Activated CD8-positive, alpha-beta T cell treated with anti-CD3 and anti-CD28 coated beads, Interleukin-2, amount 10 ng/mL, durations not matched to agents 7 days and 5 days (primary cell): ENCODE results near the gene PPP2R5C. TPM values are rescaled to one million over a fixed set of nuclear protein-coding genes. Genes with fewer than 3 reads are reported as not detected.
"Not testable (repeated sequence)": the region's sequence is repeated elsewhere in the genome, so short reads cannot be mapped to it uniquely, and the experiment has no call there.

Experiments
- ATAC-seq: fragments of 150-1000 bp; cut with Tn5 transposase; one replicate; pipeline ENCODE4 v1.10.0; 2021; ENCODE audit warnings: moderate library complexity
- CTCF ChIA-PET: fragments of 350-600 bp; sonication (Branson Sonifier 250); formaldehyde crosslinking; loops from one replicate; lab custom pipeline; 2021; ENCODE audit warnings: antibody characterized with exemption; lab: Charles Lee
- POLR2A ChIA-PET: fragments of 350-600 bp; sonication (Branson Sonifier 250); formaldehyde crosslinking; loops from one replicate; lab custom pipeline; 2021; ENCODE audit warnings: antibody characterized with exemption; lab: Charles Lee
- DNase-seq: peaks from one replicate; pipeline ENCODE4 v3.0.0-alpha.2; 2020
- H3K27ac Mint-ChIP-seq: one replicate; pipeline ENCODE4 v1.8.0; 2021; ENCODE audit warnings: mild to moderate bottlenecking, mixed read lengths
- H3K27me3 Mint-ChIP-seq: one replicate; pipeline ENCODE4 v1.8.0; 2021; ENCODE audit warnings: low read depth, mixed read lengths
- H3K36me3 Mint-ChIP-seq: one replicate; pipeline ENCODE4 v1.8.0; 2021; ENCODE audit warnings: low read depth, mixed read lengths
- H3K4me1 Mint-ChIP-seq: one replicate; pipeline ENCODE4 v1.8.0; 2021; ENCODE audit warnings: low read depth, mixed read lengths
- H3K4me3 Mint-ChIP-seq: one replicate; pipeline ENCODE4 v1.8.0; 2021; ENCODE audit warnings: mild to moderate bottlenecking, mixed read lengths
- H3K9me3 Mint-ChIP-seq: one replicate; pipeline ENCODE4 v1.8.0; 2022; ENCODE audit warnings: mixed read lengths; ENCODE audit not compliant: insufficient read depth
- total RNA-seq, 2 experiments: library from RNA; stranded (reverse); gene quantifications; one replicate each; pipeline ENCODE4 v1.2.3, GENCODE V29; 2021

PPP2R5C gene
- total RNA-seq, 2 experiments from 2014 or later, result 218 to 223 TPM

DNA sequence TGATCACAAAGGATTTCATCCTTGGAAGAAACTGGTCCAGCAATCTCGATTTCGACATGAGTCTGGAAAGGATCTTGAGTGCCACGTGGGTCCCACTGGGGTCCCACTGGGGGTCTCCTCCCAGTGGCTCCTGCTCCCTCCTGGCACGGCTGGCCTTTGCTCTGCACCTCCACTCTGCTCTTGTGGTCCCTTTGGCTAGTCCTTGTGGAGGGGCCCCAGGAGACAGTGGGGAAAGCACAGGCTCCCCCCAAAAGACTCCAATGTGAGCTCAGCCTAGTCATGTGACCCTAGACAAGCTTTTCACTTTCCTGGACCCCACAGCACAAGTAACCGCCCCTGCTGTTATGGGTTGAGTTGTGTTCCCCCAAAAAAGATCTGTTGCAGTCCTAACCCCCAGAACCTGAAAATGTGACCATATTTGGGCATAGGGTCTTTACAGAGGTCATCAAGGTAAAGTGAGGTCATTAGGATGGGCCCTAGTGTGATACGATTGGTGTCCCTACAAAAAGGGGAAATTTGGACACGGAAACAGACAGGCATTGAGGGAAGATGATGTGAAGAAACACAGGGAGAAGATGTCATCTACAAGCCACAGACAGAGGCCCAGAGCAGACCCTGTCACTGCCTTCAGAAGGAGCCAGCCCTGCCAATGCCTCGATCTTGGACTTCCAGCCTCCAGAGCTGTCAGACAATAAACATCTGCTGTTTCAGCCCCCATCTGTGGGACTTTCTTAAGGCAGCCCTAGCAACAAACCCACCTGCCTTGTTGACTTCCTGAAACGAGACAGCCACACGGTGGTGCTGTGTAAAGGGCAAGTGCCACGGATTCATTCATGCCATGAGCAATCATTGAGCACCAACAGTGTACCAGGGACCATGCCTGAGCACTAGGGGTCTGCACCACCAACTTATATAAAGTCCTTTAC lies 23.8 kb upstream of the PPP2R5C start:
- CTCF ChIA-PET, result interaction anchor here (0.9 to 3.5 kb wide), 7 partner anchors 12 to 44 kb away, joined by 3 to 12 read pairs (median 4); no protein-coding TSS in a partner anchor
- ATAC-seq, result peak; percentile 27

DNA sequence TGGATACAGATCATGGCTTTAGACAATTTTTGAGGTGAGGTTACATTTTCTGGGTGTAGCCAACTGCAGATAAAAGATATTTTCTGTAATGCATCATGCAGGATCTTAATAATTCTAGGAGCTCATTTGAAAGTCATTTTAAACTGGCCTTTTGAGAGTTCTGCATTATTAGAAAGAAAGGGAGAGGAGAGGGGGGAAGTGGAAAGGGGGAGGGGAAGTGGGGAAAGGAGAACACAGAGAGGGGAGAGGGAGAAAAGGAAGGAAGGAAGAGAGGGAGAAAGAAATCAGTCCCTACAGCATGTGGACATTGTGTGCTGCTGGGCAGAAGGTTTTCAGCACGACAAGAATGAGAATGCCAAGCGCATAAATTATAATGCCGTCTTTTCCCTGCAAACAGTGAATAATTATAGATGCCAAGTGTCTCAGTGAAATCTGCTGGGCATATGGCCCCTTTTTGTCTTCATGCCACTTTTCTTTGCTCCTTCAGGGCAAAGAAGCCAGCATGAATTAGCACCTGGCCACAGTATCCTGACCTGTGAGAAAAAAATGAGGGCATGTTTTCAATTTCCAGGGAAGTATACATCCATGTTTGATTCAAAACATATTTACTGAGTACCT lies 22.7 kb upstream of the PPP2R5C start:
- Mint-ChIP-seq H3K4me3 (no peak overlapping the region), H3K4me1 (no peaks in the 10 kb centered on the region), H3K36me3 (no peaks in the 10 kb centered on the region), H3K27me3 (peaks cover 1% of the 10 kb centered on the region), H3K27ac (no peak overlapping the region), H3K9me3 (peaks cover 10% of the 10 kb centered on the region)
- POLR2A ChIA-PET, result no interaction called here
- ATAC-seq (no peak), DNase-seq (no peak)
- CTCF ChIA-PET, result interaction anchor here (1.0 to 1.4 kb wide), 2 partner anchors 12 to 16 kb away, joined by 4 read pairs; no protein-coding TSS in a partner anchor

More for the DNA sequence above, 23.8 kb upstream of the PPP2R5C start:
- H3K4me1 Mint-ChIP-seq, result peaks cover 5% of the 10 kb centered on the region
- H3K27me3 Mint-ChIP-seq, result no peaks in the 10 kb centered on the region
- POLR2A ChIA-PET, result no interaction called here
- H3K27ac Mint-ChIP-seq, result no peak overlapping the region
- peak; percentile 42 for DNase-seq
- no peak overlapping the region for H3K4me3 Mint-ChIP-seq
- H3K36me3 Mint-ChIP-seq, result no peaks in the 10 kb centered on the region
- H3K9me3 Mint-ChIP-seq, result peaks cover 10% of the 10 kb centered on the region

DNA sequence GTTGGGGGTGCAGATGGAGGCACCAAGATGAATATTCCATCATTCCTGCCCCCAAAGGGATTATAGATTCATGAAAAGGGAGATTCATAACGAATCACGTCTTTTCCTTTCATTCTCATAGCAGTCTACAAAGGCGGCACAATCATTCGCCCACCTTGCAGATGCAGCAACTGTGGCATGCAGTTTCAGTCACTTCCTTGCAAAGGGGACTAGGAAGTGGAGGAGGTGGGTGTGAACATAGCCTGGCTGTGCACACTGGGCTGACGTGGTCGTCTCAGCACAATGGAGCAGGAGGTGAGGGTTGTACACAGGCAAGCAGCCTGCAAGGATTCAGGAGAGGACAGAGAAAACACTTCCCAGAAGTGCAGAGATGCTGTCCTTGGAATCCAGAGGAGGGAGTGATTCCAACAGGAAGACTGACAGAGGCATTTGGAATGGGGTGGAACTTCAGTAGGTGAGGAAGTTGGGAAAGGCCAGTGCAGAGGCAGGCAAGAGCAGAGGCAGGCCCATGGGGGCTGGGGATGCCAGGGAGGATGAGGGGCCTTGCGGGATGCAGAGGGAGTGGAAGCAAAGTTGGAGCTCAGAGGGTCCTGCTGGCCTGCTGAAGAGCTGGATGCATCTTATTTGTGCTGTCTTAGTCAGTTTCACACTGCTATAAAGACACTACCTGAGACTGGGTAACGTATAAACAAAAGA lies 21.9 kb upstream of the PPP2R5C start:
- Mint-ChIP-seq H3K4me1 (no peaks in the 10 kb centered on the region), H3K36me3 (no peaks in the 10 kb centered on the region), H3K27ac (no peak overlapping the region), H3K4me3 (no peak overlapping the region), H3K27me3 (peaks cover 2% of the 10 kb centered on the region), H3K9me3 (peaks cover 10% of the 10 kb centered on the region)
- ChIA-PET CTCF (no interaction called here), POLR2A (no interaction called here)
- DNase-seq, result no peak
- ATAC-seq, result no peak

DNA sequence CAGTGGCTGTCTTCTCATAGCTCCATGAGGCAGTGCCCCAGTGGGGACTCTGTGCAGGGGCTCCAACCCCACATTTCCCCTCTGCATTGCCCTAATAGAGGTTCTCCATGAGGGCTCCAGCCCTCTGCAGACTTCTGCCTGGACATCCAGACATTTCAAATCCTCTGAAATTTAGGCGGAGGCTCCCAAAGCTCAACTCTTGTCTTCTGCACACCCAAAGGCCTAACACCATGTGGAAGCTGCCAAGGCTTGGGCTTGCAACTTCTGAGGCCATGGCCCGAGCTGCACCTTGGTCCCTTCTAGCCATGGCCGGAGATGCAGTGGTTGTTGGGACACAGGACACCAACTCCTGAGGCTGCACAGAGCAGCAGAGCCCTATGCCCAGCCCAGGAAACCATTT lies 20.5 kb upstream of the PPP2R5C start:
- Mint-ChIP-seq H3K4me3 (no peak overlapping the region), H3K4me1 (no peaks in the 10 kb centered on the region), H3K27ac (no peak overlapping the region), H3K27me3 (peaks cover 14% of the 10 kb centered on the region), H3K36me3 (no peaks in the 10 kb centered on the region), H3K9me3 (peaks cover 10% of the 10 kb centered on the region)
- CTCF ChIA-PET, result no interaction called here
- POLR2A ChIA-PET, result no interaction called here
- ATAC-seq (no peak), DNase-seq (no peak)

DNA sequence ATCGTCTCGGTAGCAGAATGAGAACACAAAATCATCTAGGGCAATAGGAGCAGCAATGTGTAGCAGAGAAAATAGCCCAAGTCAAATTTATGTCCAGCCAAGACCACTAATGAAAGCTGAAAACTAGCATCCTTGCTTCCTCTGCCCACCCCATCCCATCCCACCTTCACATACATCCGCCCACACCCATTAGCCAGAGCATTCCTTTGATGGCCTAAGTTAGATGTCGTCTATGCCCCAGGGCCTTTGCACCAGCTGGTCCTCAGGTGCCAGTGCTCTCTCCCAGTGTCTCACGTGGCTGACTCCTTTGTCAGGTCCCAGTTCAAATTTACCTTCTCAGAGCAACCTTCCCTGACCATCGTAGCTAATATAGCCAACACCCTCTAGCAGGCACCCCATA lies 17.8 kb upstream of the PPP2R5C start:
- no peak for ATAC-seq
- no peak overlapping the region for H3K4me3 Mint-ChIP-seq
- POLR2A ChIA-PET, result no interaction called here
- no peaks in the 10 kb centered on the region for H3K4me1 Mint-ChIP-seq
- CTCF ChIA-PET, result no interaction called here
- H3K9me3 Mint-ChIP-seq, result peaks cover 10% of the 10 kb centered on the region
- H3K27me3 Mint-ChIP-seq, result peaks cover 34% of the 10 kb centered on the region
- no peak overlapping the region for H3K27ac Mint-ChIP-seq
- H3K36me3 Mint-ChIP-seq, result no peaks in the 10 kb centered on the region
- DNase-seq, result no peak

DNA sequence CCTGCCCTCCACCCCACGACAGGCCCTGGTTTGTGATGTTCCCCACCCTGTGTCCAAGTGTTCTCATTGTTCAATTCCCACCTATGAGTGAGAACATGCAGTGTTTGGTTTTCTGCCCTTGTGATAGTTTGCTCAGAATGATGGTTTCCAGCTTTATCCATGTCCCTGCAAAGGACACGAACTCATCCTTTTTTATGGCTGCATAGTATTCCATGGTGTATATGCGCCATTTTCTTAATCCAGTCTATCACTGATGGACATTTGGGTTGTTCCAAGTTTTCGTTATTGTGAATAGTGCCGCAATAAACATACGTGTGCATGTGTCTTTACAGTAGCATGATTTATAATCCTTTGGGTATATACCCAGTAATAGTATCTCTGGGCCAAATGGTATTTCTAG lies 17.1 kb upstream of the PPP2R5C start:
- CTCF ChIA-PET, H3K27ac Mint-ChIP-seq: not testable (repeated sequence)

DNA sequence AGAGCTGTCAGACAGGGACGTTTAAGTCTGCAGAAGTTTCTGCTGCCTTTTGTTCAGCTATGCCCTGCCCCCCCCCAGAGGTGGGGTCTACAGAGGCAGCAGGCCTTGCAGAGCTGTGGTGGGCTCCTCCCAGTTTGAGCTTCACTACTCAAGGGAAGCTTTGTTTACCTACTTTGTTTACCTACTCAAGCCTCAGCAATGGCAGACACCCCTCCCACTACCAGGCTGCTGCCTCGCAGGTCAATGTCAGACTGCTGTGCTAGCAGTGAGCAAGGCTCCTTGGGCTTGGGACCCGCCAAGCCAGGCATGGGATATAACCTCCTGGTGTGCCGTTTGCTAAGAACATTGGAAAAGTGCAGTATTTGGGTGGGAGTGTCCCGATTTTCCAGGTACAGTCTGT lies 11.8 kb upstream of the PPP2R5C start:
- peaks cover 20% of the 10 kb centered on the region for H3K9me3 Mint-ChIP-seq
- H3K27ac Mint-ChIP-seq, POLR2A ChIA-PET, CTCF ChIA-PET, DNase-seq, H3K4me1 Mint-ChIP-seq, H3K4me3 Mint-ChIP-seq, ATAC-seq, H3K36me3 Mint-ChIP-seq: not testable (repeated sequence)
- peaks cover 65% of the 10 kb centered on the region for H3K27me3 Mint-ChIP-seq

More for the DNA sequence above, 17.1 kb upstream of the PPP2R5C start:
- POLR2A ChIA-PET, result interaction anchor here (1.8 kb wide), 1 partner anchor 18 kb away, joined by 3 read pairs; no protein-coding TSS in a partner anchor
- not testable (repeated sequence) for DNase-seq, H3K4me3 Mint-ChIP-seq, ATAC-seq, H3K36me3 Mint-ChIP-seq, H3K4me1 Mint-ChIP-seq
- Mint-ChIP-seq H3K27me3 (peaks cover 40% of the 10 kb centered on the region), H3K9me3 (peaks cover 10% of the 10 kb centered on the region)

DNA sequence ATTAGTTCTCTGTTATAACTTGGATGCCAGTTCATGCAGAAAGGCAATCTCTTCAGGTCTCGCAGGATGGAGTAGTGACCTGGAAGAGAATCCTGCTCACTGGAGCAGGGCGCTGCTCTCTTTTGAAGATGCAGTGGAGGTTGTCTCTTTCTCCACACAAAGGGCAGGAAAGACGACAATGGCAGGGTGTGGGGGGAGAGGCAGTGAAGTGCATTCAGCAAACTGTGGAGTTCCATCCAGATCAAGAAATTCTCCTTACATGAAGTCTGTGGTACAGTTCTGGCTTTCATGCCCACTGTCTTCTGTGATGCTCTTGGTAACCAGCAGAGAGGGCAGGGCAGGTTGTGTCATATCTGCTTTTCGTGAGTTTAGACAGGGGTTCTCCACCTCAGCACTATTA lies 6.6 kb upstream of the PPP2R5C start:
- Mint-ChIP-seq H3K27ac (no peak overlapping the region), H3K27me3 (peaks cover 46% of the 10 kb centered on the region), H3K36me3 (no peaks in the 10 kb centered on the region), H3K4me3 (no peak overlapping the region), H3K9me3 (peaks cover 20% of the 10 kb centered on the region), H3K4me1 (peaks cover 1% of the 10 kb centered on the region)
- CTCF ChIA-PET, result no interaction called here
- DNase-seq, result no peak
- no peak for ATAC-seq
- POLR2A ChIA-PET, result no interaction called here

DNA sequence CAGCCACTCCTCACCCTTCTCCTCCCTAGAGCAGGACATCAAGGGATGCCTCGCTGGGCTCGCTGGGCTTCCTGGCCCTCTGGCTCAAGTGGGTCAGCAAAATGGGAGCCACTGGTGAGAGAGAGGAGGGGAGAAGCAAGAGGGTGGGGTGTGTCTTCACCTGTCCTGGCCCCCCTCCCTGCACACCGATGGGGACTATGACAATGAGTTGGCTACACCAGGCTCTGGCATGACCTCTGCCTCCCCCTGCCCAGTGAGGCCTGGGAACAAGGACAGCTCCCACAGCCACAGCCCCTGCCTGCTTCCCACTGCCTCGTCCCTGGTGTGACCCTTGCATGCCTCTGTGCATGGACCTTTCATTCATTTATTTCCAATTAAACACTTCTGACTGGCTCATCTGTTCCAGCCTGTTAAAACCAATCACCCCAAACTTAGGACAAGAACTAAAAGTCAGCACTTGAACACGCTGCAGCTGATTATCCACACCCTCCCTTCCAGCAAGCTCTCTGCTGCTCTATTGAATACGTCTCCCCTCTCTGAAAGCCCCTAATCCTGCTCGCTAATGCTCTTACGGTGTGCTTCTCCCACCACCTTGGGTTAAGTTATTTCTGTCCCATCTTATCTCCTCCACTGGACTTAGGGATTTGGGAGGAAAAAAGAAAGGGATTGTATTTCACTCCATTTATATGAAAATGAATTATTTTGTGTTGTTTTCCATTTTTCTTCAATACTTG lies 5.8 kb upstream of the PPP2R5C start:
- CTCF ChIA-PET, result no interaction called here

DNA sequence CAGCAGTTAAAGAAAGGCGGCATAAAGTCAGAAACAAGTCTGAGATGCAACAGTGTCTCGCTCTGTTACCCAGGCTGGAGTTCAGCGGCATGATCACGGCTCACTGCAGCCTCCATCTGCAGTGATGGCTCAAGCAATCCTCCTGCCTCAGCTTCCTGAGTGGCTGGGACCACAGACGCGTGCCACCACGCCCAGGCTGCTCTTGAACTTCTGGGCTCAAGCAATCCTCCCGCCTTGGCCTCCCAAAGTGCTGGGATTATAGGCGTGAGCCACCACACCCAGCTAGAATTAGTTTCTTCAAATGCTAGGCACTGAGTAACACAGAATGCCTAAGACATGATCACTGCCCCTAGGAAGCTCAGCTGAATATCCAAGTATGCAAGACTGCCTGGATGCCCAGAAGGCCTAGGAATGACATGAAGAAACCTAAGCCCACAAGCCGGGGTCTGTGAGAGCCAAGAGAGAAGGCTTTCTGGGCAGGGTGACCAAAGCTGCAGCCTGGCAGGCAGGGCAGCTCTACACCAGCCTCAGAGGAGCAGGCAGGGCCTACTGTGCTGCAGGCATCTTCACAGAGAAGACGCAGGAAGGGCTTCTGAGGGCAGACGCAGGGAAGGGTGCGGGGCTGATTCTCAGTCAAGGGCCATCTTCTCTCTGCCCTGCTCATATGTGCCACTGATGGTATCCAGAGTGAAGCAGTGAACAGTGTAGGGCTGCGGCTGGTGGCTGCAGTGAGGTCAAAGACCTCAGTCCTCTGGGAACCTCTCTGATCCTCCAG lies 4.3 kb upstream of the PPP2R5C start:
- no peak overlapping the region for H3K27ac Mint-ChIP-seq
- peaks cover 35% of the 10 kb centered on the region for H3K27me3 Mint-ChIP-seq
- DNase-seq, result no peak
- H3K36me3 Mint-ChIP-seq, result no peaks in the 10 kb centered on the region
- CTCF ChIA-PET, result interaction anchor here (1.6 kb wide), 1 partner anchor 50 kb away, joined by 5 read pairs; no protein-coding TSS in a partner anchor
- POLR2A ChIA-PET, result interaction anchor here (0.9 kb wide), 1 partner anchor 52 kb away, joined by 5 read pairs; no protein-coding TSS in a partner anchor
- ATAC-seq, result no peak
- no peak overlapping the region for H3K4me3 Mint-ChIP-seq
- peaks cover 17% of the 10 kb centered on the region for H3K9me3 Mint-ChIP-seq
- H3K4me1 Mint-ChIP-seq, result peaks cover 7% of the 10 kb centered on the region

More for the DNA sequence above, 5.8 kb upstream of the PPP2R5C start:
- H3K4me3 Mint-ChIP-seq, result no peak overlapping the region
- H3K4me1 Mint-ChIP-seq, result peaks cover 6% of the 10 kb centered on the region
- ATAC-seq (no peak), DNase-seq (no peak)
- no peak overlapping the region for H3K27ac Mint-ChIP-seq
- H3K9me3 Mint-ChIP-seq, result peaks cover 20% of the 10 kb centered on the region
- POLR2A ChIA-PET, result no interaction called here
- H3K36me3 Mint-ChIP-seq, result no peaks in the 10 kb centered on the region
- peaks cover 43% of the 10 kb centered on the region for H3K27me3 Mint-ChIP-seq
